SHP77 treated with DMSO at 0.1 percent for 48 hours (cell line): ENCODE results near the gene EML5.
"Not testable (repeated sequence)": the region's sequence is repeated elsewhere in the genome, so short reads cannot be mapped to it uniquely, and the experiment has no call there.

ENCODE experiments used
- DNase-seq: peaks from one replicate; lab custom pipeline; 2025; lab: John Stamatoyannopoulos, UW

The EML5 gene

DNA sequence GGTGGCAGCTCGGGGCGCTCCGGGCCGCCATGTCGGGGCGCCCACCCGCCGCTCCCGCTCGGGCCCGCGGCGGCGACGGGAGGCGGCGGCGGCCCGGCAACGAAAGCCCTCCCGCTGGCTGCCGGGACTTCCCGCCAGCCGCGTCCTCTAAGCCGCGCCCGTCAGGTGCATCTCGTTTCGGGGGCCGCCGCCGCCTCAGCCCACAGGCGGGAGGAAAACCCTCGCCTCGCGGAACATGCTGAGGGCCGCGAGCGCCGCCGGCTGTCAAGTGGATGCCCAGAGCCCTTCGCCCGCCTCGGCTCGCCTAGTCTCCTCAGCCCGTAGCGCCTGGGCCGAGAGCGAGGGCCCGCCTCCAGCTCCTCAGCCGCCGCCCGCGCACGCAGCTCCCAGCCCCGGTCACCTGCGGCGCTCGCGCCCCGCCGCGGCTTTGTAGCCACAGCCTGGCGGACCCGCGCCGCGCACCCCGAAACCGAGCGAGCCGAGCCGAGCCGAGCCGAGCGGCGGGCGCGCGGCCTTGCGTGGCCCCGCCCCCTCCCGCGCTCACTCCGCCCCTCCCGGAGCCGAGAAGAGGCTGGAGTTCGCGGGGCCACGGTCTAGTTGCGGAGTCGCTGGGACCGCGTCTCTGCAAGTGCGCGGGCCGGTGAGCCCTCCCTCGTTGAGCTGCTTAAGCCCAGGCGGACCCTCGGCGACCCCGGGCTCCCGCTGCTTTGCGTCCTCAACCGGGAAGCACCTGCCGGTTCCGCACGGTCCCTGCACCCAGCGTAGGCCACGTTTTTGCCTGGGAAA is at the start of gene EML5:
Gene EML5, minus strand, starts transcription at position 481 of the 786 bp plus-strand sequence. Its CDS starts 450 bp downstream, at position 31.
- DNase-seq: peak; percentile 40

DNA sequence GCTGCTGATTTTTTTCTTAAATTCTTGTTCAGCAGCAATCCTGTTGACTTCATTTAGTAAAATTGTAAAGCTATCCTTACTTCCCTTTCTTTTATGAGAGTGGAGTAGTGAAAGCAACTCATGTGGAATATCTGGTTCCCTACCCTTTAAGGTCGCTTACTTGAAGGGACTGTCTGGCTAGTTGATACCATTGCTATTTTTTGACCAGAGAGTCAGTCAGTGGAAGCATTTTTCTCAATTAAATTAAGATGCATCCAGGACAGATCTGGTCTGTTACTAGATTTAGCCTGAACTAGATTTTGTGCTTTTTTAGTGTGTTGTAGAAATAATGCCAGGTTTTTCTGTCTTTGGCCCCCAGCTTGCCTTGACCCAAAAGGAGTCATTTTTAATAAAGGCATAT is 49.7 kb upstream of the EML5 start:
- no peak for DNase-seq

DNA sequence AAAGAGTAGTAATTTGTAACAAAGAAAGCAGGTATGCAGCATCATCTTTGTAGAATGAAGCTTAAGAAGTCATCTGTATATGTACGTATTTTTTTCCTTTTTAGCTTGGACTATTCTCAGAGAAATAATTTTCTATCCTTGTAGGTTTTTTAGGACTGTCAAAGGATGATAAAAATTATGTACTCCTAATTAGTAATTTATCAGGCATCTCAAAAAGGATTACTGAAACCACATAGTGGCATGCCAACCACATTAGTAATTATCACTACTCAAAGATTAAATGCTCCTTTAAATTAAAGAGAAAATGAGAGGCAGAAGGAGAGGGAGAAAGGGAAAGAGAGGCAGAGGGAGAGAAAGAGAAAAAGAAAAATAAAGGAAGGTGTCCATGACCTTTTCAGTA is 49.0 kb upstream of the EML5 start:
- no peak for DNase-seq

DNA sequence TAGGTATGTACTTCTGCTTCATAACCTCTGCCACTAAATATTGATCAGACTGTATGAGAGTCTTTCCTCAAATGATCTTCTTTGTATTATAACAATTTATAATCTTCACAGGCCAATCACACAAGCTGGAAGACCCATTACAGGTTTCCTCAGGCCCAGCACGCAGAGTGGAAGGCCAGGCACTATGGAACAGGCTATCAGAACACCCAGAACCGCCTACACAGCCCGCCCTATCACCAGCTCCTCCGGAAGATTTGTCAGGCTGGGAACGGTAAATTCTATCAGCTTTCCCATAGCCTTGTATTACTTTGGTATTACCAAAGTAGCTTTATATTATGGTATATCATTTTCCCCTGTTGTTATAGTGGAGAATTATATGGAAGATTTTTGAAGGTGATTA is 48.2 kb upstream of the EML5 start:
- DNase-seq: no peak

DNA sequence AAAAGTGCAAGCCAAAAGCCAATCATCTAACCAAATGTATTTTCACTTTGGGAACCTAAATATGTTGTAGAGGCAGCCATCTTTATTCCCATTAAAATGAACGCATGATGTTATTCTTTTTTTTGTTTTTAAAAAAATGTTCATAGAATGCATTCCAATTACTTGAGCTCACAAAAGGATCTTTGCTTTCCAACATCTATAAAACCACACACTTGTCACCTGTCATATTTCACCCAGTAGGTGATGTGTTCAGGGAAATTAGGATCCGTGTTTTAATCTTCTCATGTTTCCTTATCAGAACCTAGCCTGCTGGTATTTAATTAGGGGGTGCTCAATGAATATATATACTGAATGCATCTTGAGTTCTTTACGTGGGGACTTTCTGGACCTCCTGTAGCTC is 45.3 kb upstream of the EML5 start:
- DNase-seq: no peak

DNA sequence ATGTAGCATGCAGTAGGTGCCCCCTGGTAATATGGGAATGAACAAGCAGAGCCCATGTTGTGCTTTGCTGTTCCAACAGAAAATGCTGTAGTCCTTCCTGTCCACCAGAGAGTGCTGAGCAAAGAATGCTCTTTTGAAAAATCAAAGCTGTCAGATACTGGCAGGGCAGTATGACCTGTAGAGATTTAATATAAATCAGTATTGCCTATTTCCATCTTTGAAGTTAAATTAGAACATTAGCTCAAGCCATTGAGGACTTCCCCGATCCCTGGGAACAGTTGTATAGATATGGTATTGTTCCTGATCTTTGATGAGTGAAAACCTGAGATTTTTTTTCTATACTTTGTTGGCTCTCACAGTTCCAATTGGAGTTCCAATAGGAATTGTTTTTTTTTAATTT is 44.7 kb upstream of the EML5 start:
- DNase-seq: no peak

DNA sequence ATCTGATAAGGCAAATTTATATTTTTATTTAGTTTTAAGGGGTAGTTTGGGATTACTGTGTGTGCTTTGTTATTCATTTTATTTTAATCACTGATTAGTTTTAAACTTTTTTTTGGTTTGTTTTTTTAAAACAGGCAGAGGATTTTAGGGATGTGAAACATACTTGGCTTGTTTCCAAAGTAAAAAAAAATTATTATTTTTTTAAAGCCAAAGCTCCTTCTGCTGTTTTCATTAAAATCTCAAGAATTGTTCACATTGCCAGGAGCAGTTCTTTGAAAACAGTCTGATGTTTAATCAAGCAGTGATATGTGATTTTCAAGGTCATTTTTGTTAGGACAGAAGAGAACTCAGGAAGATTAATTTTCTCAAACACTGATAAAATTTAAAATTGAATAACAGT is 42.9 kb upstream of the EML5 start:
- DNase-seq: no peak

DNA sequence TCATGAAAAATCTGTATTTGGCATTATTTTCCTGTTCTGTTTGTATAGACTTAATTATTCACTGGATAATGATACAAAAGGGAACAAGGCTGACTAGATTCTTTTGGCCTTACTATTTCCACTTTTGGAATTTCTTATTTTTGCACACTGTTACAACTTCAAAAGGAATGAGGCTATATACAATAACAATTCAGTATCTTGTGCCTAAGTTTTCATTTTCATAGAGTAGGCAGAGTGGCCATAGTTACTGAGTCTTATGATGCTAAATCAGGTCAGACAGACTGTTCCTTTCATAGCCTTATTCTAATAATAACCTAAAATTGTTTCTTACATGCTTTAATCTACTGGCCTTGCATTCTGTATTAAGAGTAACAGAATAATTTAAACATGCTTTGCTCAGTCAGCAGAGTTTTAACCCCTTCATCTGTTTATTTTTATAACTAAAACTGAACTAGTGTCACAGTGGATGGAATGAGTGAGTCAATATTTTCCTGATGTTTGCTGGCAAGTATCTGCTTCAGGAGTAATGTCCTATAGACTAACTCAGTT is 42.2 kb upstream of the EML5 start:
- DNase-seq: no peak

DNA sequence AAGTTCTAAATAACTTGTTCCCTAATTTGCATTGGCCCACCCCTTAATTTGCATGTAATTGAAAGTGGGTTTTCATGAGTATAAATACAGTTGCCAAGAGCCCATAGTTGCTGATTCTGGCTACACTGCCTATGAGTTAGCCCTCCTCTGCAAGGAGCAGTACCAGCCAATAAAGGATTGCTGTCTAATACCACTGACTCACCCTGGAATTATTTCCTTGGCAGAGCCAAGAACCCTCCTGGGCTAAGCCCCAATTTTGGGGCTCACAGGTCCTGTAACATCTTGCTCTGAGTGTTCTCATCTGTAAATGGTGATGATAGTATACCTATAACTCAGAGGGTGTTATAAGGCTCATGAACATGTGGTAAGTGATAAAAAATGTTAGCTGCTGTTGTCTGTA is 38.5 kb upstream of the EML5 start:
- no peak for DNase-seq

DNA sequence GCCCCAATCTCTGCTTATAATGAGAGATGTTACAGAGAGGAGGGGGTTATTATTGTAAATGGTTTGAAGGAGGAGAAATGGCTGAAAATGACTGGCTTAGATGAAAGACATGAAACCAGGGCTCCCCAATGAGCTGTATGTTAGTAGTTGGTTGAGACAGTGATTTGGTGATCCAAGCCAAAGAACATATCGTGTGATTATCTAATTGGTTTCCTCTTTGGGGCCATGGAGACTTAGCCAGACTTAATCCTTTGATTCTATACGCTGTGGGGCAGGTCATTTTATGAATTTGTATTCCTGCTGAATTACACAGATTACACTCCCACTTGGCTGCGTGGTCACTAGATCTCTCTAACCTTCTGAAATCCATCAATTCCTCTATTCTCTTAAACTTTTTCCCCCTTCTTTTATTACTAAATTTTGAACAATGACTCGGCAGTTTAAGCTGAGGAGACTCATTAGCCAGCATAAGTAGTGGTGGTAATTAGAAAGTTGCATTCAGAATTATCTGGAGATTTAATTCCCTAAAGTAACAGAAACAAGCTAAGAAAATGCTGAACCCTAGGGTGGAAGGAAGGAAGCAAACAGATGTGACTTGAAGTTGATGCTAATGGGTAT is 37.0 kb upstream of the EML5 start:
- DNase-seq: no peak

DNA sequence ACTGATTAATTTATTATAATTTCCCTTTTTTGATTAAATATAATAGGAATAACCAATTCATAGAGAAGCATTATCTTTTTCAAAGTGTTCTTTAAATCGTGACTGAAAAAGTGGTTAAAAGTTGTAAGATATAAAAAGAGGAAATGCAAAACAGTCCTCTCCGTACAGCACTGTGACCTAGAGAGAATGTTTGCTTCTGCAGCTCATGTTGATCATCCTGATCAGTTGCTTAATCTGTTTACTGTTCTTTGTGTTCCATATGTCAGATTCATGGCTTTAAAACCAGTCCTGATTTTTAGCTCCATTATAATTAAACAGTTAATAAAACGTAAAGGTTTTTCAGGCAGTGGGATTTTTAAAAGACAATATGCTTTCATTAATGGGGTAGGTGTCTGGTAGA is 36.4 kb upstream of the EML5 start:
- DNase-seq: no peak

DNA sequence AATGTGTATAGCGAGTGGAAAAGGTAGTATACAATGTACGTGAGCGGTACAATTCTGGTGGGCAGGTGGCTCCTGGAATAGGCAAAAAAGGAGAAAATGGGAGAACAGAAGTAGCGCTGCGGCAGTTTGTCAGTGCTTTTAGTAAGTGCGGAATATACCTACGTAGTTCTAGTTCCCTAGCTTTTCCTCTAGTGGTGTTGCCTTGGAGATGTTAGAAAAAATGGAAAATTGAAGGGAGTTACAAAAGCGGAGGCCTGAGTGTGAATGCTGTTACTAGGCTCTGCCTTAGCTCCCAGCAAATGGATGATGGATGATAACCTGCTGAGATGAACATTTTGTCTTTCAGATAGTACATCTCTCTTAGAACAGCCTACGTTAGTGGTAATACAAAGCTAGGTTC is 32.8 kb upstream of the EML5 start:
- no peak for DNase-seq

DNA sequence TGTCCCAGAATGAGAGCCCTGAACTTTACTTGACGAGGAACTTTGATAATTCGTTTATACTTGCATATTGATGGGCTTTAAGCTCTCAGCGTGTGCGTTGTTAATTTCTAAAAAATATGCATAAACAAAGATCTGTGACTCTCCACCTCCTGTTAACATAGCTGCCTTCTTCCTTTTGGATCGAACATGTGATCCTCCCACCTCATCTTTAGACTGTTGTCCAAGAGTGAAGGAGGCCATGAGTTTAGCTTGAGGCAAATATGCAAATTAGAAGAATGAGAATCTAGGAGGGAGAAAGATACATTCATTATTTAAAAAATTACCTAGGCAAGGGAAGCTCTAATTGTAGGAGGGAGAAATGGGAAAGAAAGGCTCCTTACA is 32.3 kb upstream of the EML5 start:
- DNase-seq: no peak

DNA sequence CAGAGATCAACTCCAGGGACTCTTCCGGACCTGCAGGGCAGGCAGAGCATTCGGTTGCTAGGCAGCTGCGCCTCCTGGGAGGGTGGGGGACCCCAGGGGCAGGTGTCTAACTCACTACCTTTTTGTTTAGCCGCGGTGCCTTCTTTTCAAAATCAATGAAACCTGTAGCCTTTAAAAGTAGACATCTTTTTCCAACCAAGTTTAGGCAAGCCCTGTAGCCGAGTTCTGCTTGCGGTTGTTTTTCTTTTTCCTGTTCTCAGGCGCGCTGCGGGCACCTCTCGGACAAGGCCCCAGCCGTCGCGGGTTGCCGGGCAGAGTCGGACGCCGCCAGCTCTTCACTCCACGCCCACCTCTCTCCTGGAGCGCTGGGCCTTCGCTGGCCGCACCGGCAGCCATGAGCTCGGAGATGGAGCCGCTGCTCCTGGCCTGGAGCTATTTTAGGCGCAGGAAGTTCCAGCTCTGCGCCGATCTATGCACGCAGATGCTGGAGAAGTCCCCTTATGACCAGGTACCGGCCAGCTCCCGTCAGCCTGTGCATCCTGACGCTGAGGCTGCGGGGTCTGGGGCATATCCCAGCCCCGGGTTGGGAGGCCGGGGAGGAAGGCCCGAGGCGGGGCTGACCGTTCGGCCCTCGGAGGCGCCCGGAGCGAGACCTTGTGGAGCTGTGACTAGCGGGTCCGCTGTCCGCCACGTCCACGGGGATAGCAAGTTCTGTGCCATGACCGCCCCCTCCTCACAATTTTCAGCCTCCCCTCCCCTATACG is 31.7 kb upstream of the EML5 start, which contains the start of gene TTC8:
Gene TTC8, plus strand, starts transcription at position 338 of the 764 bp plus-strand sequence. Its CDS starts 57 bp downstream, at position 395.
- DNase-seq: peak; percentile 87

DNA sequence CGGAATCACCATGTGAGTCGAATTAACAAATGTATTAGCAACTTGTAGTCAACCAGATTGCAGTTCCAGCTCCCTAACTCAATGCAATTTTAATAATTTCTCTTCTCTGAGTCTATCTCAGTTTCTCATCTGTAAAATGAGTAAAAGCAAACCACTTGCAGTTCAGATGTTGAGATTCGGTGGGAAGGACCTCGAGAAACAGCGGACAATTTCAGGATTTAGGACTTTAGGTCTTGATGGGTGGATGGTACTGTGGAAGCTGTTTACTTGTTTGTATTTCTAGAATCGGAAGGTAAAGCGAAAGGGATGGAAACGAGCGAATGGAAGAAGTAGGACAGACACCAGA is 31.2 kb upstream of the EML5 start:
- DNase-seq: no peak

DNA sequence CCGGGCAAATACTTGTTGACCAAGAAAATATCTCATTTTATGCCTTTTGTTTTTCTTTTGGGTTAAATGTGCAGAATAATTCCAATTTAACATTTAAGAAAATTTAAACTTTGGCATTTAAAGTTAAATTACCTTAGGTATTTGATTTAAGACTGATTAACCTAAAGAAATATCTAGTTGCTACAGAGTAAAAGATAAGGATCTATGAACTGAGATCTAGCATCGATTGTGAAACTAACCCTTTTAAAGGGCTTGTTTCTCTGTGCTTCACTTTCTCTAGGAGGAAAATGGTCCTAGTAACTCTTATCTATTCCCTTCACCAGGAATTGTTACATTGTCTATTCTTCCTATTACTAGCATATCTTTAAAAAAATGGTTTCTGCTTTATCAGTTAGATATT is 29.1 kb upstream of the EML5 start:
- DNase-seq: no peak

DNA sequence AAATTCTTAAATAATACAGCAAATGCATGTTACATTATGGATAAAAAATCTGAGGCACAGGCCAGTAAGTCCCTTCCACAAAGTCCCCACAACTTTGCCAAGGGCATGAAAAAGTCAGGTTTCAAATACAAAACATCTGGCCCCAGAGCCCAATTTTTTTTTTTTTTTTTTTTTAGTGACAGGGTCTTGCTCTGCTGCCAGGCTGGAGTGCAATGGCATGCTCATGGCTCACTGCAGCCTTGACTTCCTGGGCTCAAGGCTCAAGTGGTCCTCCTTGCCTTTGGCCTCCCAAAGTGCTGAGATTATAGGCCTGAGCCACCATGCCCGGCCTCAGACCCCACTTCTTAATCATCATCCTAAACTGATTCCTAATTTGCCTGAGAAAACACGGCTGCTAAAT is 28.6 kb upstream of the EML5 start:
- DNase-seq: no peak

DNA sequence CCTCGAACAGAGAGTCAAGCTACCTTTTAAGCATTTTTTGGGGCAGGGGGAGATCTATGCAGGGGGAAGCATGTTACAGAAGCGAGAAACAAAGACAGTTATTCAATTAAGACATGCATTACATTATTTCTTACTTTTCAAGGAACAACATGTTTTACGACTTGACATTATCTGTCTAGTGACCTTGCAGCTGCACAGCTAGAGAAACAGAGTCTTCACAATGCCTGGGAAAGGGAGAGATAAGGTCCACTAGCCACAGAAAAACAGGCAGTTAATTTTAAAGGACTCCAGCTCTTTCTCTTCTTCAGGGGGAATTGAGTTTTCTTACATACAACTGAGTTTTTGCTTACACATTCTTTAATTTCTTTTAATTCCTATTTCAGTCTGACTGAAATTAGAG is 26.9 kb upstream of the EML5 start:
- DNase-seq: not testable (repeated sequence)

DNA sequence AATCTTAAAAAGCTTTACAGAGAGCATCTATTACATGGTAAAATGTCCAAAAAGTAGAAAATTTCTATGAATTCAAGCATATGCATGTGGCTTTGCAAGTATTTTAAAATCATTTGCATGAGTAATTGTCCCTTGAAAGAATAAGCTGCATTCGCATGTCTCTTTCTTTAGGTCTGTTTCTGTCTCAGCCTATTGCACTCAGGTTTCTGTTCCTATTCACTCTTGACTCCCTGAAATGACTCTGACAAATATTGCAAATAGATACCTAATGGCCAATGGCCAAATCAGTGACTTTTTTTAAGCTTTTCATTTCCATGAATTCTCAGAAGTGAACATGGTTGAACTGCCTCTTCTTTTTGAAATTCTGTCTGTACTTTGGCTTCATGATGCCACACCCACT is 25.3 kb upstream of the EML5 start:
- no peak for DNase-seq

DNA sequence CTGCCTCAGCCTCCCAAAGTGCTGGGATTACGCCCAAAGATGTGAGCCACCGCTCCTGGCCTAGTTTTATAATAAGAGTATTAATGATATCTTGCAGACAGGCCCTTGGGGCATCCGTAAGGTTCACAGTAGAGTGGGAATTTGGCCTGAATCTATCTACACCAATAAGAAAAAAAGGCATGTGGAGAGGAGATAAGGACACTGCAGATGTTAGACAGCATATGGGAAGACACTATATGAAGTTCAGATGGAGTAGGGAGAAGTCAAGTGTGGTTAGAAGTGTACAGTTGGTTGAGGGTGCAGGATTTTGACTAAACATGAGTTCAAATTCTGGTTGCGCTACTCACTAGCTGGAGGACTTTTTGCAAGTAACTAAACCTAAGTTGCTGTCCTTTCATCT is 23.2 kb upstream of the EML5 start:
- DNase-seq: no peak

DNA sequence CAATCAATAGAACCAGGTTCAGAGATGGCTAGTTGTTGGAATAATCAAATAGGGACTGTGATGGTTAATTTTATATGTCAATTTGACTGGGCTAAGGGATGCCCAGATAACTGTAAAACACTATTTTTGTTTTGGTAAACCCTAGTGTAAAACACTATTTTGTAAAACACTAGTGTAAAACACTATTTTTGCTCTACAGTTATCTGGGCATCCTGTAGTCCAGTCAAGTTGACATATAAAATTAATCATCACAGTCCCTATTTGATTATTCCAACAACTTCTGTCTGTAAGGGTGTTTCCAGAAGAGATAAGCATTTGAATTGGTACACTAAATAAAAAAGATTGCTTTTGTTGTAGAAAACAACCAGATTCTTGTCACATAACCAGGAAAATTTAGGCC is 15.6 kb upstream of the EML5 start:
- no peak for DNase-seq

DNA sequence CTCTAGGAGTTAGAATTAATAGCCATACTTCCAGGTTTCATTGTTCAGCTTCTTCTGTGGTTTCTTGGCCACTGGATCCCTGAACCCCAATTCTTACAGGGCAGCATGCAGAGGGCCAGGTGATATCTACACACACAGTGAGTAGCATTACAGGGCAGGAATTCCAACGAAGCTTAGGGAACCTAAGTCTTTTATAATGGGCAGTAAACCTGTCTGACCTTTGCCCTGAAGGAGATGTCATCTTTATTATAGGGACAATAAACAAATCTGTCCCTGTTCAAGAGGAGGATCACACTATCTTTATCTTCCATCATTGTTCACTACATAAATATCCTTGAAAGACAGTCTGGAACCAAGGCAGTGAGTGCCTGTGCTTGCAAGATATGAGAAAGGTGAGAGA is 11.7 kb upstream of the EML5 start:
- no peak for DNase-seq

DNA sequence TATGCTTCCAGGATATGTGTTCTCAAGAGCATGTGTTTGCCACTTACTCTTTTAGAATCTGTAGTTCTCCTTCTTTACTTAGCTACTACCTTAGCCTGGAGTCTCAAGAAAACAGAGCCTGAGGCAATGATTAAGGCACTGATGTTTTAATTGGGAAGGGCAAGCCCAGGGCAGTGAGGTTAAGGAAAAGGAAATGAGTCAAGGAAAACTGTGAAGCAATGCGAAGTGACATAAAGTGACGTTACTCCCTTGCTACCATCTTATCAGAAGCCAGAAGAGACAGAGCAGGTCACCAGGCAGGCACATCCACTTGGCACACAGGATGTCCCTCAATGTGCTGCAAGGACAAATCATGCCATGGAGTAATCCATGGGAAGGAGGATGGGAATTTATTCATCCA is 11.3 kb upstream of the EML5 start:
- no peak for DNase-seq
